GM18907 (cell line): Measurements from ENCODE around the gene NEK2.
"Not testable (repeated sequence)": the region's sequence is repeated elsewhere in the genome, so short reads cannot be mapped to it uniquely, and the experiment has no call there.

ENCODE experiments used
- ATAC-seq: cut with Tn5 transposase; IDR thresholded peaks from one replicate; pipeline ENCODE4 v1.9.1; 2021; ENCODE audit warnings: mild to moderate bottlenecking, moderate library complexity; ENCODE audit not compliant: unreplicated experiment

The NEK2 gene

DNA sequence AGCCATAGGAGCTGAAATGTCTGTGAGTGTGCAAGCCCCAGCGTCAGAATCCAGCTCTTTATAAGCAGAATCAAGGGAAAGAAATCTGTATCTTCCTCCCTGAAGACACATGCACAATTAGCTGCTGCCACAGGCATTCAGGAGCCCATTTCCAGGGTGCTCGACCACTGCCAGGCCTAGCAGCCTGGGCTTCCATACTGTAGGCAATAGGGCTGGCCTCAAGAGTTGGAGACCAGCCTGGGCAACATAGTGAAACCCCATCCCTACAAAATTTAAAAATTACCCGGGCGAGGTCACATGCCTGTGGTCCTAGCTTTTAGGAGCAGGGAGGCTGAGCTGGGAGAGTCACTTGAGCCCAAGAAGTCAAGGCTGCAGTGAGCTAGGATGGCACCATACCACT lies 41.0 kb downstream of the NEK2 start:
- no peak for ATAC-seq

DNA sequence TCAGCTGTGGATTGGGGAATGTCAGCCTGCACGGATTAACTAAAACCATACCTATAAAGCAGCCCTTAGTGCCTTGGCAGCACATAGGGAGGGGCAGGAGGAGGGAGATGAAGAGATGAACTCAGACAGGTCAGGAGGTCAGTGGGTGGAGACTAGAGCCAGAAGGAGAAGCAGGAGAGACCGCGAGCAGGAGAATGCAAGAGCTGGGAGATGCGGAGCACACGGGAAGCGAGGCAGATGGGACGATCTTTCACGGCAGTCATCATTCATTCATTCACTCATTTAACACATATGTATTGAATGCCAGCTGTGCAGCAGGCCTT lies 41.9 kb downstream of the NEK2 start:
- no peak for ATAC-seq

DNA sequence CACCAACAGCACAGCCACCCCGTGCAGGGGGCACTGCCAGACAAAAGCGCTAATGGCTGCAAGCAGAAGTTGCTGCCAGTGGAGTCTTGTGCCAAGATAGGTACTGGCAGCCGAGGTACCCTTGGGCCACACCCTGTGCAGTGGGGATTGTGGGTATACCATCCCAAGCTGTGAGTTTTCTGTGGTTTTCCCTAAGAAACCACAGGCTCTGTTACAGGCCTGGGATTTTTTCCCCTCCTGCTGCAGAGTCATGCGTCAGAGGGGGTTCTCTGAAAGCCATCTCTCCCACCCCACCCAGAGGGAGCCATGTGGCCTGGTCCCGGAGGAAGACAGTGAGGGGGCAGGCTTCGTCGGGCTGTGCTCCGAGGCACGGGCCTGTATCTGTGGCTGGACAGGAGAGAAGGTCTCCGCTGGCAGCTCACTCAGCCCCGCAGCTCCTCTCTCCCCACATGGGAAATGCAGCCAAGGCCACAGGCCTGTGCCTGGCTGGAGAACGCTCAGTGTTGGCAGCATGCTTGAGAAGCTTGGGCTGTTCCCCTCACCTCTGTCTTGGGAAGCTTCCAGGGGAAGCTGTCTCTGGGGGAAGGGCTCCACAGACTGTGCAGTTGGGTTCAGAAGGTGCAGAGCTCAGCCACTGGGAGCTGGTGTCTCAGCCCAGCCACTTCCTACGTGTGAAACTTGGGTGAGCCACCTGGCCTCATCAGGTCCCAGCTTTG lies 42.5 kb downstream of the NEK2 start:
- ATAC-seq: peak; percentile 23

DNA sequence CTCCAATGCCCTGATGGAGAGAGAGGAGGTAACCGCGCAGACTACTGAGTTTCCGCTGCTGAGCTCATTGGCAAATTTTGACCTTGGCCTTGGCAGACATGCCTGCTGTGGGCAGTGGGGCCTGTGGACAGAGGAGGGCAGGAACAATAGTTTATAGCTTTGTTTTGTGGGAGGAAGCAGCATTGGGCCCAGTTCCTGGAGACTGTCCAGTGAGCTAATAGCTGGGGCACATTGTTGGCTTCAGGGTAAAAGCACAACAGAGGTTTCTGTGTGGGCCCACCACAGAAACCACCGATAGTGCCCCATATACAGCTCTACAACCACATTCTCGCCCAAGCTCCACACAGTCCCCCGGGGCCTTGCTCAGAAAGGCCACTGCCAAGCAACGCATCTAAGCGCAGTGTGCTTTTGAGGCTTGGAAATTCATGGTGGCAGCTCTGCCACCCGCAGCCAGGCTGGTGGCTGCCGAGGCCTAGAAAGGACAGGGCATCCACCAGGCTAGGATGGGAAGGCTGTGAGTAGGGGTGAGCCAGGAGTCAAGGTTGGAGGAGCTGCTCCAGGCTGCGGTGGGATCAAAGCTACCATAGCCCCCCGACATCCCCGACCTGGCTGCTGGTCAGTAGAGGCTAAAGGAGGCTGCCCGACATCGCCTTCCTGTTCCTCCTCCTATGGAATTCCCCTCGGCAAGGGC lies 43.2 kb downstream of the NEK2 start:
- ATAC-seq: peak; percentile 78

DNA sequence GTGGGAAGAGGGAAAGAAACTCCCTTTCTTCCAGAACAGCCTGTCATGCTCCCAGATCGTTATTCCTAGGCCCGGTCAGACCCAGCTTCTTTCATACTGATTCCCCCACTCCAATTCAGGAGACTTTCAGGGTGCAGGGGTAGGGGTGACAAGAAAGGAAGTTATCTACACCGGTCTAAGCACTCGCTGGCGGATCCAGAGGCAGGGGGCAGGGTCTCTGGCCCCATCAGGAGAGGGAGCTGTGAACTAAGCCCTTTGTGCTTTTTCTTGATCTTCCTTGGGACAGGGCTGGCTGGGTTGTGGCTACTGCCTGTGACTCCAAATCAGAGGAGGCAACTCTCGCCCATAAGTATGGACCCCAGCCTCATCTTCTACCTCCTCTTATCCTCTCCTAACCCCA lies 44.3 kb downstream of the NEK2 start:
- no peak for ATAC-seq

DNA sequence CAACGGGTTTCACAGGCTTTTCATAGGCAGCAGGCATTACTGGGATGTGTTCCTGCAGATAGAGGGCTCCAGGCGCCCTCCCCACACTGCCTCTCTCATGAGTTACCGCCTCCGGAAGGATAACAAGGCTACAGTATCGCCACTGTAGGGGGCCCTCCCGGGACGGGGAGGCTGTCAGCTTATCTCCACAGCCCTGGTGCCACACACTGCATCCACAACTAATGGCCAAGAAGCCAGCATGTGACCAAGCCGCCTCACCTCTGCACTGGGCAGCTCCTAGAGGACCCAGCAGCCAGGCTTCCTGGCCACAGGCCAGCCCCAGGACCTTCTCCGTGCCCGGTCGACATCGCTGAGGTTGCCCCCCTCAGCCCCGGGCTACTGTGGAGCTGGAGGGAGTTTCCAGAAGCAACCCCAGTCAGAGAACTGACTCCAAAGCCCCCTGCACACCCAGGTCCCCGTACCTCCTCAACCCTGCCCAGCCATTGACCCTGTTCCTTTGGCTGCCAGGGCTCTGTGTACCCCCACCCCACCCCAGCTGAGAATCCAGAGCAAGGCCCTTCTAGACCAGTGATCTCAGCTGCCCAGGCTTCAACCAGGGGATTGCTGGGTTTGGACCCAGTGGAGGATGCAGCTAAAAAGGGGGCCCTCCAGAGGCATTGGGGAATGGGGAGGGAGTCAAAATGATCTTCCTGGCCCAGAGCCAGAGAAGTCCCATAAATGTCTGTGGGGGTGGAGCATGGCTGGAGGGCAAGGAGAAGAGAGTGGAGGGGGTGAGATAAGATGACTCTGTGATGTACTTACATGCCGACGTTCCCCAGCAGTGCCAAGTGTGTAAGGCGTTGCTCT lies 45.0 kb downstream of the NEK2 start:
- ATAC-seq: no peak

DNA sequence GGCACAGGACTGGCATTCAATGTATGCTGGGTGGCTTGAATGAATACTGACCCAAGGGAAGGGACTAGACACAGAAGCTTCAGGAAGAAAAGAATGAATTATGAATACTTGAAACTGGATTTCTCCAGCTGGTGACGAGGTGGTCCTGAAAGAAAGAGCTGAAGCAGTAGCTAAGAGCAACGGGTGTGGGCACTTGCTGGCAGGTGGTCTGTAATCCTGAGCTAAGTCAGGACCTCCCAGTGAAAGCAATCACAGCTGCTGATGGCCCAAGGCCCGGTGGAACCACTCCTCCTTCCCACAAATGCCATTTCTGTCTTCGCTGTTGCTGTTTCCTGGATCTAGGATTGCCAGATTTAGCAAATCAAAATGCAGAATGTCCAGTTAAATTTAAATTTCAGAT lies 47.0 kb downstream of the NEK2 start:
- ATAC-seq: no peak

DNA sequence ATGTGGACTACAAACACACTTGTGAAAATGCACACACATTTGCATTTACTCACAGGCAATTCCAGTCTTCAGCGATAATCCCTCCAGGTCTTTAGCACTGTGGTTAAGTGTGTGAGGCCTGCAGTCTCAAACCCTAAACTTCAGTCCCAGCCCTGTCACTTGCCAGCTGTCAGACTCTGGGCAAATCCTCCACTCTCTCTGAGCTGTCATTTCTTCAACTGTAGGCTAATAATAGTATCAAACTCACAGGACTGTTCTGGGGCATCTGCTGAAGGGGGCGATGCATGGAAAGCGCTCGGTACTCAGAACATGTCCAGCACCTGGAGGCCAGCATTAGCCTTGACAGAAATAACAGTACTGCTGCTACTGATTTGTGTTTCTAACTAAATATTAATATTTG lies 48.2 kb downstream of the NEK2 start:
- no peak for ATAC-seq

DNA sequence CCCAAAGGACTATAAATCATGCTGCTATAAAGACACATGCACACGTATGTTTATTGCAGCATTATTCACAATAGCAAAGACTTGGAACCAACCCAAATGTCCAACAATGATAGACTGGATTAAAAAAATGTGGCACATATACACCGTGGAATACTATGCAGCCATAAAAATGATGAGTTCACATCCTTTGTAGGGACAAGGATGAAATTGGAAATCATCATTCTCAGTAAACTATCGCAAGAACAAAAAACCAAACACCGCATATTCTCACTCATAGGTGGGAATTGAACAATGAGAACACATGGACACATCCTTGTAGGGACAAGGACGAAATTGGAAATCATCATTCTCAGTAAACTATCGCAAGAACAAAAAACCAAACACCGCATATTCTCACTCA lies 49.6 kb downstream of the NEK2 start:
- ATAC-seq: not testable (repeated sequence)

DNA sequence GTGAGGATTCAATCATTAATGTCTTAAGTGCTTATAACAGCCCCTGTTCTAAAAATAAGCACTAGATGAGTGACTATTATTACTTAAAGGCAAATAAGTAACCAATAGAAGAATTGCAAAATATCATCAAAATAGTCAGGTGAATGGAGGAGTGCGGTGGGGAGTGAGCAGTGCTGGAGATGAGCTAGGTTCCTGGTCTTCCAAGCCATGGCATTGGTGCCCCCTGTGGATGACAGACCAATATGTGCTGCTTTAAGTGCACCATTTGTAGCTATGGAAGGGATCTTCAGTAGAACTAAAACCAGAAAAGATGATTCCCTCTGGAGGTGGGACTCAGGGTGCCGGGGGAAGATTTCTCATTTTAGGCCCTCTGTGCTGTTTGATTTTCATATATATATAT lies 50.4 kb downstream of the NEK2 start:
- ATAC-seq: peak; percentile 54

DNA sequence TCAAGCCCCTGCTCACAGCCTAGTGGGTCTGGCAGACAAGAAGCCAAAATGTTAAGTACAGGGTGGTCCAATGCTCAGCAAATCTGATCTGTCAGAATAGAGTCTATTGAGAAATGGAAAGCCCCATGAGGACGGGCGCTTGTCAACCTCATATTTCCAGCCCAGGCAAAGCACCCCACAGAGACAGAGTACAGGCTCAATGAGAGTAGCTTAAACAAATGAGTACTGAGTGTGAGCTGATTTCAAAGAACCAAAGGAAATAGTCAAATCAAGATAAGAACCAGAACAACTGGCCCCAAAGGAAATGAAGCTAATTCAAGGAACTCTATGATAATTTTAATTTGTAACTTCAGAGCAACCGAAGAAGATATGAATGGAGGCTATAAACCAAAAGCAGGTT lies 51.9 kb downstream of the NEK2 start:
- no peak for ATAC-seq

DNA sequence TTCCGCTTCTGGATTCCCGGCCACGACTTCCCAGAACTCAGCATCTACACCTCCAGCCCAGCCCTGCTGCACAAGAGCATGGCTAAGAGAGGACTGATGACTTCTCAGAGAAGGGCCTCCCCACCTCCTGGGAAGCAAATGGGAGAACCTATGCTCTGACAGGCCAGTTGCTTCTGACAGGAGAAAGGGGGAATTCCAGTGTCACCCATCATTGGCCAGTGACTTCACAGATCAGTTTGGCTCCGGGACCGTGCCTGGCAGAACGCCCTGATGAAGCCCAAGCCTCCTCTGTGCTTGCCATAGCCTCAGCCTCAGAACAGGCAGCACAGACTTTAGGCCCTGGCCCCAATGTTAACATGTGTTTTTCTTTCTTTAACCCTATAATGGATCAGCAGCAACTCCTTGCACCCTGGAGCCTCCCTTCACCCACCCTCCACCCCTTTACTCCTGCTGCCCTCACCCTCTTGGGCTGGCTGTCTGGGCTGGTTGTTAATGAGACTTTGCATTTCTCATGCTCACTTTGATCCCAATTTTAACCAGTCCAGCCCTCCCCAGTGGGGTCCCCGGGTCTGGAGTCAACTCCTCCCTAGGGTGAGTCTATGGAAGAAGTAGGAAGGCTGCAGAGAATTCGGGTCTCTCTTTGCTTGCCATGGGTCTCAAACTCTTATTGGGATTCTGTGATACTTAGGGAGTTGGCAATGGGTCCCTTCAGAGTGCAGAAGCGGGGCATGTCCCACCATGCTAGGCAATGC lies 53.8 kb downstream of the NEK2 start:
- ATAC-seq: no peak

DNA sequence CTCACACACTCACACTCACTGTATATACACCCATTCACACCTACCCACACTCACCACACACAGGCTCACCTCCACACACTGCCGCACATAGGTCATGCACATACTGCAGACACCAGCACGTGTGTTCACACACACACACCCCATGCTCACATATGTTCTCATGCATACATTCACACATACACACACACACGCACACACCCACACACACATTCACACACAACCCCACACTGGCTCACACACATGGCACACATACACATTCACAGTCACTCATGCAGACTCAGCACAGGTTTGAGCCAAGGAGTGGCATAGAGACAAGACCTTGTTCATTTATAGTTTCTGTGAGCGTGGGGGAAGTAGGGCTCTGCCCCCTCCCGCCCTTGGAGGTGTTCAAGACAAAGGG lies 55.3 kb downstream of the NEK2 start:
- no peak for ATAC-seq

DNA sequence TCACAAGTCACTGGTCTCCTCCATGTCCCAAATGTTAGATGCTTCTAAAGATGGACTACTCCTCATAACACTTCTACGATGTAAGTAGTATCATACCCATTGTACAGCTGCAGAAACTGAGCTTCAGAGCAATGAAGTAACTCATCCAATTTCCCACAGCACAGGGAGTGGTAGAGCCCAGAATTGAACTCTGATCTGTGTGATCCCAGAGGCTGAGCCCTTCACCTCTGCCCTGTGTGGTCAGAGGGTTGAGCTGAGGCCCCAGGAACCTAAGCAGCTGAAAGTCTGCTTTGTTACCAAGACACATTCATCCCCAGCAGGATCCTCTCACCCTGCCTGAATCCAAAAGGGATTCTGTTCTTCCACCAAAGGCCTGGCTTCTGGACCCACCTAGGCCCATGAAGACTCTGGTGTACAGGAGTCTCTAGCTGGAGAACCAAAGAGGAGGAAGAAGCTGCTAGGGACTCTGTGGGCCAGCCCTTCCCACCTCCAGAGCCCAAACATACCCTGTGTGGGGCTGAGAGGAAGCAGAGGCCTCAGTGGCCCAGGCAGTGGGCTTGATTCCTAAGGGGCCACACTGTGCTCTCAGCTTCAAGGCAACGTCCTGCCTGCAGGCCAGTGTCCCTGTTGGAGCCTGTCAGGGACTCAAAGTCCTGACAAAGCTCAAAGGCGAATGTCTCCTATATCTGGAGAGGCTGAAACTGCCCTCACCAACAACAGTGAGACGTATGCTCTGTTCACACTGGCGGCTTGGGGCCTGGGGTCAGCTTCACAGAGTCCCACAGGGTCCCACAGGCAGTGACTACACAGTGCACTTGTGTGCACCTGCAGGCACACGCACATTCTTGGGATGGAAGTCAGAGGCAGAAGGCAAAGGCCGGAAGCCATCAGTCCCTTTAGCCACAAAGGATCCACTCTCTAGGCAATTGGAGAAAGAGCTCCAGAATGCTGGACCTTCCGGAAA lies 56.1 kb downstream of the NEK2 start:
- no peak for ATAC-seq

DNA sequence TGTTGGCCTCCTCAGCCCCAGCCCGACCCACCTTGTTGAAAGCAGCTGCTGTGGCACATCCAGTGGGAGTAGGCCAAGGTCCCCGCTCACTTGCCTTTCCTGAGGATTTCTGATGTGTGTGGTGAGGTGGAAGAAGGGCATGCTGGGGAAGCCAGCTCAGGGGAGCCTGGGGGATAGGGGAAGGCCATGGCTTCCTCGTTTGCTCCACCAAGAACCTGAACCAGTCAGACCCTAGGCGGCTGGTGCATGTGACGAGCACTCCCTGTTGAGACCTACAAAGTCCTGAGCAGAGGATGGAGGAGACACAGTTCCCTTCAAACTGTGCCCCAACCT lies 58.5 kb downstream of the NEK2 start:
- ATAC-seq: no peak

DNA sequence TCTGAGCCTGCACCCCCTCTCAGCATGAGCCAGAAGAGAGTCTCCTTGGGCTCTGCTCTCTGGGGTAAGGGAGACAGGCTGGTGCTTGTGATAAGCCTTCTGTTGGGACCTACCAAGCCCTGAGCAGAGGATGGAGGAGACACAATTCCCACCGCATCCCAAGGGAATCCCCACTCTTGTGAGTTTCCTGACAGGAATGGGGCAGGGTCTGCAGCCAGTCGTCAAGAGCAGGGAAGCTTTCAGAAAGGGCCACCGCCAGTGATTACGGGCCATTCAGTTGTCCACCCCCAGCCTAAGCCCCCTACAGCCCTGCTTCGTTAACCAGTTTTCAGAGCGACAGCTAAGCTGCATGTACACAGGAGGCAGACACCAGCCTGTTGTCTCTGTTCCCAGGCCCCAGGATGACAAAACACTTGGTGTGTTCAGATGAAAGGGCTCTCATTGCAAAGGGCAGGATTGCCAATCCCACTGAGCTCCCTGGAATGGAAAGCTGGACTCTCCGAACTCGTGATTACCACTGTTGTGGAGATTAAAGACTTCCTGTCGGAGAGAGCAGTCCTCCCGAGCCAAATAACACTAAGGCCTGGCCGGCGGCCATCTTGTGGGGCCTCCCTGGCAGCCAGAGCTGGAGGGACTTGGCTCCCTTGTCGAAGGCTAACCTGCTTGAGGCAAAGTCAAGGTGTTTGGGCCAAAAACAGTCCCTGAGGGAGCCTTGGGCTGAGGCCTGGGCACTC lies 59.0 kb downstream of the NEK2 start:
- no peak for ATAC-seq

DNA sequence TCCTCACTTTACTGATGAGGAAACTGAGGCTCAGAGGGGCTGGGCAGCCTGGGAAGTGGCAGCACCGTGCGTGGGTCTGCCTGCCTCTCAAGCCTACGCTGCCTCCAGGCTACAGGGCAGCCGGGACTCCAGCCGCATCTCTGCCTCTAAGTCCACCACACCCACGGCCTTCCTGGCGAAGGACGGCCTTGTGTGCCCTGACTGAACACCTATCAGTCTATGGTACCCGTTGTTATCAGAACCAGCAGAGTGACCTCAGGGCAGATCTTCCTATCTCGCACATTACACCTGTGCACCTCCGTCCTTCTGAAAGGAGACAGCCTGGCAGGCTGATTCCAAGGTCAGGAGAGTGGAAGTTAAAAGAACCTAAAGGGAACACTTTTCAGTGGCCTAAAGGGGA lies 60.8 kb downstream of the NEK2 start:
- ATAC-seq: no peak

DNA sequence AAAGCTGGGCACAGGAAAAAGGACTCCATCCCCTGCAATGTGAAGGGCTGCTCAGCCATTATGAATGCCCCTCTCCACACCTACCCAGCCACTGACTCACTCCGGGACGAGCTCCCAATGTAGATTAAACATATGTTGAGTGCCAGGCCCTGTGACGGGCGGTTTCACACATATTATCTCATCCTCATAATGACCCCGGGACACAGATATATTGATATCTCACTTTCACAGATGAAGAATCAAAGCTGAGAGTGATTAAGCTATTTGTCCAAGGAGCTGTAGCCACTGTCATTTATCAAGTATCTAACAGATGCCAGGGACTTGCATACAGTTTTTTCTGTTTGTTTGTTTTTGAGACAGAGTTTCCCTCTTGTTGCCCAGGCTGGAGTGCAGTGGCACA lies 61.5 kb downstream of the NEK2 start:
- ATAC-seq: no peak

DNA sequence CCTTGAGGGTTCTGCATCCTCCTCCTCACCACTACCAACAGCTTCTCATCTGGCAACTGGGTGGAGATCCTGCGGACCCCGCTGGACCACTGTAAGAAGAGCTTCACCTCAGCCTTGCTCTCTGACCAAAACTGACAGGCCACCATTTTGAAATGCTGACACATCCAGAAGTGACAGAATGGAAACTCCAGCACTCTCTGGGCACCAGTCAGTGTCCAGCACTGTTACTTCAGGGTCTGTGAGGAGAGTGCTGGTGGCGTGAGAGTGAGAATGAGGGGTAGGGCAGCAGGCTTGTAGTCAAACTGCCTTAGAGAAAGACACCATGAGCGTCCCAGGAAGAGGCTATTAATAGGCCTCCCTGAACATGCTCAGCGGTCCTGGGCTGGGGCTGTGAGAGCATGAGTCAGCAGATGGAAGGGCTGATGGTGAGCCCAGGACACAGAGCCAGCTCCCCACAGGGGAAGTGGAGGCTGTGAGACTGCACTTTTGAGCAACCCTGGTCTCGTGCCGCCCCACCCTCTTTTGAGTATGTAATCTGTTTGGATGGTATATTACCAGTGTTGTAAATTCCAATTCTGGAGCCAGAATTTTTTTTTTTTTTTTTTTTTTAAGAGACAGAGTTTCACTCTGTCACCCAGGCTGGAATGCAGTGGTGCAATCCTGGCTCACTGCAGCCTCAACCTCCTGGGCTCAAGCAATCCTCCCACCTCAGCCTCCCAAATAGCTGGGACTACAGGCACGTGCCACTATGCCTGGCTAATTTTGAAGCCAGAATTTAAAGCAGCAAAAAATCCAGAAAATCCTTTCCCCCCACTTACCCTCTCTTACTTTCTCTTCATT lies 62.1 kb downstream of the NEK2 start:
- no peak for ATAC-seq
